ENCODE results near the gene TEX51.

DNA sequence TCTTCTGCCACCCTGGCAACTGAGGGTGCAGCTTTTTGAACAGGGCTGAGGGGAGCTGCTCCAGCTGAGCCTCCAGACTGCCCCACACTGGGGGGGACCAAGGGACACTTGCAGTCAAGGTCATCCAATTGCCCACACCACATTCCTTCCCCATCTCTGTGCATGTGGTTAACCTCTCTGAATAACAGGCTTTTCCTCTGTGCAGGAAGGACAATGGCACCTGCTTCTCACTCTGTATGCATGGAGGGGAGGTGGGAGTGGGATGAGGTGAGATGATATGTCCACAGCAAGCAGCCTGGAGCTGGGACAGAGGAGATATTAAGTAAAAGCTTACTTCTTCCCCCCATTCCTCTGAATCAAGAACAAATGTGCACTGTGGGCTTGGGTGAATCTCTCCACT is 39.1 kb upstream of the TEX51 start:
- TF ChIP-seq FOS (IDR thresholded peaks at IDR 0.05; ENCODE audit: borderline replicate concordance, insufficient read depth, low read length) = no peak
- TF ChIP-seq, protein P1, sequence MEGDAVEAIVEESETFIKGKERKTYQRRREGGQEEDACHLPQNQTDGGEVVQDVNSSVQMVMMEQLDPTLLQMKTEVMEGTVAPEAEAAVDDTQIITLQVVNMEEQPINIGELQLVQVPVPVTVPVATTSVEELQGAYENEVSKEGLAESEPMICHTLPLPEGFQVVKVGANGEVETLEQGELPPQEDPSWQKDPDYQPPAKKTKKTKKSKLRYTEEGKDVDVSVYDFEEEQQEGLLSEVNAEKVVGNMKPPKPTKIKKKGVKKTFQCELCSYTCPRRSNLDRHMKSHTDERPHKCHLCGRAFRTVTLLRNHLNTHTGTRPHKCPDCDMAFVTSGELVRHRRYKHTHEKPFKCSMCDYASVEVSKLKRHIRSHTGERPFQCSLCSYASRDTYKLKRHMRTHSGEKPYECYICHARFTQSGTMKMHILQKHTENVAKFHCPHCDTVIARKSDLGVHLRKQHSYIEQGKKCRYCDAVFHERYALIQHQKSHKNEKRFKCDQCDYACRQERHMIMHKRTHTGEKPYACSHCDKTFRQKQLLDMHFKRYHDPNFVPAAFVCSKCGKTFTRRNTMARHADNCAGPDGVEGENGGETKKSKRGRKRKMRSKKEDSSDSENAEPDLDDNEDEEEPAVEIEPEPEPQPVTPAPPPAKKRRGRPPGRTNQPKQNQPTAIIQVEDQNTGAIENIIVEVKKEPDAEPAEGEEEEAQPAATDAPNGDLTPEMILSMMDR (IDR thresholded peaks at IDR 0.05; ENCODE audit: extremely low read depth in 1 of 2, insufficient read depth in 1 of 2, low read depth in 1 of 2, low read length in 2 of 2) = no peak
- TF ChIP-seq JUN (IDR thresholded peaks at IDR 0.05; ENCODE audit: borderline replicate concordance, insufficient read depth, insufficient read length, low read depth) = no peak
- TF ChIP-seq, protein P2, sequence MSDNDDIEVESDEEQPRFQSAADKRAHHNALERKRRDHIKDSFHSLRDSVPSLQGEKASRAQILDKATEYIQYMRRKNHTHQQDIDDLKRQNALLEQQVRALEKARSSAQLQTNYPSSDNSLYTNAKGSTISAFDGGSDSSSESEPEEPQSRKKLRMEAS (IDR thresholded peaks at IDR 0.05; ENCODE audit: insufficient read depth, insufficient read length) = no peak
- no peak for TF ChIP-seq POLR2A (IDR thresholded peaks at IDR 0.05; ENCODE audit: low read depth, low read length)
- no peak for TF ChIP-seq POLR2AphosphoS5 (IDR thresholded peaks at IDR 0.05; ENCODE audit: insufficient read depth, low read depth, low read length)
- no peak for TF ChIP-seq MYC (IDR thresholded peaks at IDR 0.05; ENCODE audit: low read depth, low read length)
- TF ChIP-seq EZH2 (IDR thresholded peaks at IDR 0.05; ENCODE audit: borderline replicate concordance, low read depth, low read length, severe bottlenecking) = no peak
- no peak for TF ChIP-seq GATA2 (IDR thresholded peaks at IDR 0.05; ENCODE audit: insufficient read depth, insufficient read length, low read depth, low read length)

Measured in endothelial cell of umbilical vein (primary cell).